Measurements from ENCODE around the gene DEF6. TPM values are rescaled to one million over a fixed set of nuclear protein-coding genes. Genes with fewer than 3 reads are reported as not detected.

Gene DEF6
- total and polyA plus RNA-seq, 2 donors from 2014 or later: 2.7 to 16.3 TPM

DNA sequence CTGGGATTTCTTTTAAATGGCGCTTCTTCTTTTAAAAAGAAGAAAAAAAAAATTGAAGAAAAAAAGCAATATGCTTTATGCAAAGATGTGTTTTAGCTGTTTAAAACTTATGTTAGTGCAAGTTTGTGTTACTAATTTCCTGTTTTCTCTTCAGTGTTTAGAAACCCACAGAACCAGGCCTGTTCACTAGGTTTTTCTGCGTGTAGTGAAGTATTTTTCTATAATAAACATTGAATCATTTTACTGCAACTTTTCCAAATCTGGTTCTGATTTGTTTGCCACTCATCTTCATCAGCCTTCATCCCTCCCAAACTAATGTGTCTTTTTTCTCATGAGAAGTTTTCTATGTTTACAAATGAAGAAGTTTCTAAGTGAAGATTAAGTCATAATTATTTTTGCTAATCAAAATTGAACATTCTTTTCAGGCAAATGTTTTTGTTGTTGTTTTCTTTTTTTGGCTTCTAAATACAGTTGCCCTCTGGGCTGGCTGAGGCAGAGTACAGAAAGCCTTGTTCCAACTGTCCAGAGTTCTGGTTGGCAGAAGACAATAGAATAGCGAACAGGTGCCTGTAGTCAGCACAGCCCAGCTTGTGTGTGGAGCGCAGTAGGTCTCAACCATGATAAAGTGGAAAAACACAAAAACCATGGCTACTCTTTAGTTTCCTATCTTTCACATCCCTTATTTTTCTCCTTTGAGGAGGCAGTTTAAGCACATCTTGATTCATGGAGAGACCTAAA is 23.6 kb upstream of the DEF6 start:
- DNase-seq (no peak), FAIRE-seq (no peak)
- Histone ChIP-seq H3K9me3 (ENCODE audit: control insufficient read depth in 2 of 3, insufficient read depth in 1 of 3, low read length in 3 of 3) (no peaks in the 10 kb centered on the region), H3K27ac (ENCODE audit: low read depth in 2 of 2, low read length in 2 of 2) (no peak overlapping the region), H3K4me1 (ENCODE audit: control insufficient read depth in 2 of 3, insufficient read depth in 2 of 3, low read depth in 1 of 3, low read length in 3 of 3) (no peaks in the 10 kb centered on the region), H3K4me3 (ENCODE audit: low read length in 3 of 3) (no peak overlapping the region), H3K27me3 (ENCODE audit: control insufficient read depth, insufficient read depth, low read length) (no peaks in the 10 kb centered on the region), H3K9ac (ENCODE audit: low read length in 3 of 3) (no peak overlapping the region), H3K36me3 (ENCODE audit: control insufficient read depth in 2 of 3, insufficient read depth in 3 of 3, low read length in 3 of 3) (peaks cover 0 to 3% (median 0%) of the 10 kb centered on the region in 3 donors)
- intact Hi-C loops (cut with DNase I): no loop called here
- TF ChIP-seq, protein P1, sequence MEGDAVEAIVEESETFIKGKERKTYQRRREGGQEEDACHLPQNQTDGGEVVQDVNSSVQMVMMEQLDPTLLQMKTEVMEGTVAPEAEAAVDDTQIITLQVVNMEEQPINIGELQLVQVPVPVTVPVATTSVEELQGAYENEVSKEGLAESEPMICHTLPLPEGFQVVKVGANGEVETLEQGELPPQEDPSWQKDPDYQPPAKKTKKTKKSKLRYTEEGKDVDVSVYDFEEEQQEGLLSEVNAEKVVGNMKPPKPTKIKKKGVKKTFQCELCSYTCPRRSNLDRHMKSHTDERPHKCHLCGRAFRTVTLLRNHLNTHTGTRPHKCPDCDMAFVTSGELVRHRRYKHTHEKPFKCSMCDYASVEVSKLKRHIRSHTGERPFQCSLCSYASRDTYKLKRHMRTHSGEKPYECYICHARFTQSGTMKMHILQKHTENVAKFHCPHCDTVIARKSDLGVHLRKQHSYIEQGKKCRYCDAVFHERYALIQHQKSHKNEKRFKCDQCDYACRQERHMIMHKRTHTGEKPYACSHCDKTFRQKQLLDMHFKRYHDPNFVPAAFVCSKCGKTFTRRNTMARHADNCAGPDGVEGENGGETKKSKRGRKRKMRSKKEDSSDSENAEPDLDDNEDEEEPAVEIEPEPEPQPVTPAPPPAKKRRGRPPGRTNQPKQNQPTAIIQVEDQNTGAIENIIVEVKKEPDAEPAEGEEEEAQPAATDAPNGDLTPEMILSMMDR (IDR thresholded peaks at IDR 0.05; ENCODE audit: borderline replicate concordance, extremely low read depth, insufficient read depth): no peak

DNA sequence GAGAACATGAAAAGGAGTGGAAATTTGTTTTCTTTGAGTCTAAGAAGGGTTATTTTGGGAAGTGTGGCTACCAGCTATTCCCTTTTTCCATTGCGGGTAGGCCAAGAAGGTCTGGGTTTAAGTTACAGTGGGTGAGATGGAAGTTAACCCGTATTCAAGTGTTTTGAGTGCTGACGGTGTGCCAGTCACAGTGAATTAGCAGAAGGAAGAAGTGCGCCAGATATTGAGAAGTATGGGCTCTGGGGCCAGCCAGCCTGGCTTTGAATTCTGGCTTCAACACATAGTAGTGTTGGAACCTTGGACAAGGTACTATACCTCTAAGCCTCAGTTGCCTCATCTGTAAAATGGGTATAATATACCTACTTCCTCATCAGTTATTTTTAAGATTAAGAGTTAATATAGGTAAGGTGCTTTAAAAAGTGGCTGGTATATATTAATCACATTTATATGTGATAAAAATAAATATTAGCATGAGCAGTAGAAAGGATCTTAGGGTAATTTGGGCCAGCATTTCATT is 21.8 kb upstream of the DEF6 start:
- H3K36me3 ChIP-seq (ENCODE audit: control insufficient read depth in 2 of 3, insufficient read depth in 3 of 3, low read length in 3 of 3): no peaks in the 10 kb centered on the region
- no peak overlapping the region for H3K9ac ChIP-seq (ENCODE audit: low read length in 3 of 3)
- peaks cover 0 to 4% (median 0%) of the 10 kb centered on the region in 3 donors for H3K4me1 ChIP-seq (ENCODE audit: control insufficient read depth in 2 of 3, insufficient read depth in 2 of 3, low read depth in 1 of 3, low read length in 3 of 3)
- no peaks in the 10 kb centered on the region for H3K27me3 ChIP-seq (ENCODE audit: control insufficient read depth, insufficient read depth, low read length)
- no peaks in the 10 kb centered on the region for H3K9me3 ChIP-seq (ENCODE audit: control insufficient read depth in 2 of 3, insufficient read depth in 1 of 3, low read length in 3 of 3)
- no peak overlapping the region for H3K27ac ChIP-seq (ENCODE audit: low read depth in 2 of 2, low read length in 2 of 2)
- intact Hi-C loops (cut with DNase I): no loop called here
- TF ChIP-seq, protein P1 (IDR thresholded peaks at IDR 0.05; ENCODE audit: borderline replicate concordance, extremely low read depth, insufficient read depth): no peak
- no peak overlapping the region for H3K4me3 ChIP-seq (ENCODE audit: low read length in 3 of 3)
- no peak for FAIRE-seq
- DNase-seq: no peak

DNA sequence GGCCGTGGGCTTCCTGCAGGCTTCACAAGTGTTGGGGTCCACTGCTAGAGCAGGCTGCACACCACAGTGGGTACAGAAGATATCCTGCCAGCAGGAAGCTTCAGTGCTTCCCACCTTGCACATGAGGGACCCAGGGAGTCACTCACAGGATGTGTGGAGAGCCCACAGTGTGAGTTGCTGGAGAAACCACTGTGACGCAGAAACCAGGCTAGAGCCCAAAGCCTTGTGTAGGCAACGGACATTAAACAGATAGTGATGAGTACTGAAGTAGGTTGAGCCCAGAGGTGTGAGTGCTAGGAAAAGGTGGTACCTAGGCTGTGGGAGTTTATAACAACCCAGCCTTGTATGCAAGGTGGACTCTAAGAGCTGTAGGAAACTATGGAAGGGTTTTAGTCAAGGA is 18.9 kb upstream of the DEF6 start:
- TF ChIP-seq, protein P1 (IDR thresholded peaks at IDR 0.05; ENCODE audit: borderline replicate concordance, extremely low read depth, insufficient read depth): no peak
- Histone ChIP-seq H3K4me3 (ENCODE audit: low read length in 3 of 3) (no peak overlapping the region), H3K9ac (ENCODE audit: low read length in 3 of 3) (no peak overlapping the region), H3K9me3 (ENCODE audit: control insufficient read depth in 2 of 3, insufficient read depth in 1 of 3, low read length in 3 of 3) (no peaks in the 10 kb centered on the region), H3K27ac (ENCODE audit: low read depth in 2 of 2, low read length in 2 of 2) (no peak overlapping the region), H3K4me1 (ENCODE audit: control insufficient read depth in 2 of 3, insufficient read depth in 2 of 3, low read depth in 1 of 3, low read length in 3 of 3) (peaks cover 0 to 7% (median 0%) of the 10 kb centered on the region in 3 donors), H3K27me3 (ENCODE audit: control insufficient read depth, insufficient read depth, low read length) (no peaks in the 10 kb centered on the region), H3K36me3 (ENCODE audit: control insufficient read depth in 2 of 3, insufficient read depth in 3 of 3, low read length in 3 of 3) (peaks cover 4 to 17% (median 10%) of the 10 kb centered on the region in 3 donors)
- DNase-seq (no peak), FAIRE-seq (no peak)
- intact Hi-C loops (cut with DNase I): no loop called here
